Psoas muscle (tissue), 8 donors: Measurements from ENCODE around the gene ACTA1. TPM values are rescaled to one million over a fixed set of nuclear protein-coding genes. Genes with fewer than 3 reads are reported as not detected.

Source experiments
- ATAC-seq, 4 donors: fragments of 200-7000 bp; cut with Tn5 transposase; one replicate each; pipeline ENCODE4 v1.9.1; 2020; ENCODE audit warnings: moderate library complexity in 3 of 4, mild to moderate bottlenecking in 2 of 4
- DNase-seq, 2 donors: peaks; one replicate each; pipeline ENCODE4 v3.0.0-alpha.2; 2020
- H3K27ac ChIP-seq: fragments of 200-600 bp; one replicate; pipeline ENCODE4 v1.8.0; 2022
- H3K27me3 ChIP-seq, 3 donors: fragments of 200-600 bp in 1 of 3; one replicate each; pipeline versions ENCODE4 v1.6.1 to v1.8.0; 2013 to 2022; ENCODE audit warnings: low read length in 2 of 3, mild to moderate bottlenecking in 2 of 3, moderate library complexity in 1 of 3; ENCODE audit not compliant: insufficient read depth in 3 of 3
- H3K36me3 ChIP-seq, 2 donors: fragments of 200-600 bp in 1 of 2; one replicate each; pipeline versions ENCODE4 v1.6.1 to v1.8.0; 2013 to 2022; ENCODE audit warnings: low read depth in 1 of 2, mild to moderate bottlenecking in 1 of 2, moderate library complexity in 1 of 2; ENCODE audit not compliant: insufficient read depth in 1 of 2
- H3K4me1 ChIP-seq: fragments of 200-600 bp; one replicate; pipeline ENCODE4 v1.8.0; 2022
- H3K4me3 ChIP-seq: fragments of 200-600 bp; one replicate; pipeline ENCODE4 v1.8.0; 2022; ENCODE audit warnings: mild to moderate bottlenecking
- H3K9me3 ChIP-seq: fragments of 200-600 bp; one replicate; pipeline ENCODE4 v1.8.0; 2022
- WGBS, 3 donors: extraction: QIAGEN DNeasy Blood & Tissue Kit; methylation state at CpG; one replicate each; pipeline versions ENCODE4 v1.1.6 to v1.1.7; 2013; 5-methylcytosine and 5-hydroxymethylcytosine counted together
- intact Hi-C, 2 donors: fragments of 100-400 bp; cut with DNase I; formaldehyde crosslinking; loops; one replicate each; pipeline versions ENCODE4 v1.11.0 to v1.14.2; 2022
- polyA plus RNA-seq, 3 donors: library from polyadenylated mRNA; stranded (reverse); fragments of 200-250 nt; gene quantifications; one replicate each; pipeline ENCODE4 v1.2.3, GENCODE V29; 2013
- total RNA-seq, 4 donors: library from RNA; stranded (reverse); fragmentation: NEBNext Ultra II Directional in 2 of 4; extraction: Animal tissue kit (Norgen Biotek cat#: 25700) in 2 of 4; gene quantifications; one replicate each; pipeline versions ENCODE4 v1.2.1 to v1.2.4, GENCODE V29; 2021 to 2023
- TF ChIP-seq, protein P1 (sequence below): fragments of 200-600 bp; IDR thresholded peaks from one replicate; pipeline ENCODE4 v1.8.0; 2022; ENCODE audit warnings: antibody characterized with exemption
- donor health status: healthy with polysubstance abuse.
- donor health status: DM: no; HTN: no; CAD: no; lungs with moderate emphysema.
- donor health status: Bipolar disorder and iron deficiency.
- donor health status: healthy.
- donor health status: DM: yes; HTN: yes; CAD: no.
- donor health status: DM: no; HTN: no; CAD: no.
- donor health status: DM: no; HTN: no; CAD: no.
- donor health status: DM: yes; HTN: yes; CAD: no.

ACTA1 gene
- total and polyA plus RNA-seq, 7 donors, result 8,109 to 28,566 (median 17,090) TPM

DNA sequence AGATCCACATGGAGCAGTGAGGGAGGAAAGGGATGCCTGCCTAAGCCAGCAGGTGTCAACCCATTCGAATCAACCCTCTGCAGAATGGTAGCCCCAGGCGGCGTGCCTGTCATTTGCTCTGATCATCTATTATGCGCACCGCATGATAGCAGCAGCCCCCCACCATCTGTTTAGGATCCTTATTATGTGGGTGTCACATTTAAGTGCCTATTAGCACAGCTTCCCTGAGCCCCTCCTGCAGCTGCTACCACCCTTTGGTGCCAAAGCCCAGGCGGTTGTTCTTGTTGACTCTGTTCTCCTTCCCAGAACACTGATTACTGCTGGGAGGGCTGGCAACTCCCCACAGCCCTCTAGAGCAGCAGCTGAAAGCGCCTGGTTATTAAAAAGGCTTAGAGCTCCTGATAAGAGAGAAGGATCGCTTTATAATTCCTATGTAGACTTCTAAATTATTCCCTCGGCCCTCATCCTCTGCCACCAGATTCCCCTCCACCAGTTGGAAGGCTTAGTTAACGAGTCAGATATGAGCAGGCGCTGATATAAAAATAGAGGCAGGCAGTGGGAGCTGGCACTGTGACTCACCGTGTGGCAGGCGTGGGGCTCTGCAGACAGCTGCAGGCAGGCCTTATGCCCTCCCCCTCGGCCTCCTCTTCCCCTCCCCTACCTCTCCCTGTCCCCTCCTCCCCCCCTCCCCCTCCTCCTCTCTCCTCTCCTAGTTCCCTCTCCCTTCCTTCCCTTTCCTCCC lies 23.0 kb downstream of the ACTA1 start:
- Histone ChIP-seq H3K27ac (peak overlapping the region; percentile 95), H3K4me1 (peaks cover 47% of the 10 kb centered on the region), H3K4me3 (peak overlapping the region; percentile 51), H3K36me3 (no peaks in the 10 kb centered on the region), H3K9me3 (no peaks in the 10 kb centered on the region), H3K27me3 (peaks cover 0 to 4% (median 0%) of the 10 kb centered on the region in 3 donors)
- peak; percentile 75 to 80 (median 78) for ATAC-seq
- peak; percentile 81 to 94 for DNase-seq
- 5 to 13% (median 12%) methylated on average over 14 of the region's 14 CpGs for WGBS, 3 donors
- TF ChIP-seq, protein P1, sequence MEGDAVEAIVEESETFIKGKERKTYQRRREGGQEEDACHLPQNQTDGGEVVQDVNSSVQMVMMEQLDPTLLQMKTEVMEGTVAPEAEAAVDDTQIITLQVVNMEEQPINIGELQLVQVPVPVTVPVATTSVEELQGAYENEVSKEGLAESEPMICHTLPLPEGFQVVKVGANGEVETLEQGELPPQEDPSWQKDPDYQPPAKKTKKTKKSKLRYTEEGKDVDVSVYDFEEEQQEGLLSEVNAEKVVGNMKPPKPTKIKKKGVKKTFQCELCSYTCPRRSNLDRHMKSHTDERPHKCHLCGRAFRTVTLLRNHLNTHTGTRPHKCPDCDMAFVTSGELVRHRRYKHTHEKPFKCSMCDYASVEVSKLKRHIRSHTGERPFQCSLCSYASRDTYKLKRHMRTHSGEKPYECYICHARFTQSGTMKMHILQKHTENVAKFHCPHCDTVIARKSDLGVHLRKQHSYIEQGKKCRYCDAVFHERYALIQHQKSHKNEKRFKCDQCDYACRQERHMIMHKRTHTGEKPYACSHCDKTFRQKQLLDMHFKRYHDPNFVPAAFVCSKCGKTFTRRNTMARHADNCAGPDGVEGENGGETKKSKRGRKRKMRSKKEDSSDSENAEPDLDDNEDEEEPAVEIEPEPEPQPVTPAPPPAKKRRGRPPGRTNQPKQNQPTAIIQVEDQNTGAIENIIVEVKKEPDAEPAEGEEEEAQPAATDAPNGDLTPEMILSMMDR, result no peak
- intact Hi-C loops, result loop anchor here in 1 of 2 donors (1.0 kb wide), 1 partner anchor 24 kb away; no protein-coding TSS in a partner anchor

DNA sequence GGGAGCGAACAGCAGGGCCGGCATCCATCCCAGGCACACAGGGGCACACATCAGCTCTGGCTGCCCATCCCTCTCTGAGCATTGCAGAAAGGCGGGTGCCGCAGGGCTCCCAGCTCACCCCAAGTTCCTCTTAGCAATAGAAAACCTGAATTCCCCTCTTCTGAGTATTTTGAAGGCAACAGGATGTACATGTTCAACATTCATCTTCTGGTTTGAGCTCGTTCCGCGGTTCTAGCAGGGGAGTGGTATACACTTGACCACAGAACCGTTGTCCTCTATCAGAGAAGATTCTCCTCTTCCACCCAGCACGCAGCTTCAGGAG lies 23.6 kb downstream of the ACTA1 start:
- Histone ChIP-seq H3K36me3 (no peaks in the 10 kb centered on the region), H3K27me3 (peaks cover 0 to 4% (median 0%) of the 10 kb centered on the region in 3 donors), H3K4me3 (peak overlapping the region; percentile 51), H3K4me1 (peaks cover 47% of the 10 kb centered on the region), H3K27ac (peak overlapping the region; percentile 95), H3K9me3 (no peaks in the 10 kb centered on the region)
- WGBS, 3 donors, result 25 to 37% (median 25%) methylated on average over 9 of the region's 9 CpGs
- DNase-seq, result no peak
- TF ChIP-seq, protein P1, result no peak
- intact Hi-C loops, result loop anchor here in 1 of 2 donors (1.0 kb wide), 1 partner anchor 25 kb away; no protein-coding TSS in a partner anchor
- no peak for ATAC-seq

DNA sequence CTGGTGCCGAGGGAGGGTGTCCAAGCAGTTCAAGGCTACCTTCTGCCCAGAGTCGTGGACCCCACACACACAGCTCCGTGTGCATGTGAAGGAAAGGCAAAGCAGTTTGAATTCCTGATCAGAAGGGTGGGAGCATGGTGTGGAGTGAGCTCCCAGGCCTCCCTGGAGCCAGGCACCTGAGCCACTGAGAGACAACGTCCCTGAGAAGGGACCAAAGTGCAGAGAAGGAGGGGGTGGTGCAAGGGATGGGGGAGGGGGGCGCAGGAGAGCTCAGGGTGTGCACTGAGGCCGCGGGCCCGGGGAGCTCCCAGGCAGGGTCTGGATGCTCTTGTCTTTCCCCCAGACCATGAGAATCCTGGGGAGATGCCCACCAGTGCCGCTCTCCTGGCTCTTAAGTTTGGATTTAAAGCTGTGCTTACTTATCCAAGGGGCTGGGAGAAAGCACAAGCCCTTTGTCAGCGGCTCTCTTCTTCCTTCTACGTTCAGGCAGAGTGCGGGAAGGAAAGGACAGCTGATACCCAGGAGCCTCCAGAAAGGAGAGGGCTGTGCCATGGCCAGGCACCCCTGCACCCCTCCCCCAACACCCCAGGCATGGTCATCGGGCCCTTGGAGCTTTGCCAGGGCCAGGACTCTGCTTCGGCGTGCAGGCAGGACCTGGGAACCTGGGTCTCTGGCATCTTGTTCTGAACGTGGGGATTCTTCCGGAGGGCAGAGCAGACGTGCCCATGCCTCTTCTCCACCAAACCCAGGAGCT lies 24.1 kb downstream of the ACTA1 start:
- no peaks in the 10 kb centered on the region for H3K9me3 ChIP-seq
- peaks cover 47% of the 10 kb centered on the region for H3K4me1 ChIP-seq
- no peaks in the 10 kb centered on the region for H3K36me3 ChIP-seq
- ATAC-seq (peak; percentile 24 to 41 (median 32)), DNase-seq (peak; percentile 40 to 80)
- H3K27ac ChIP-seq, result peak overlapping the region; percentile 95
- intact Hi-C loops, result loop anchor here (1.0 to 5.0 kb wide), 3 partner anchors 26 to 37 kb away; no protein-coding TSS in a partner anchor
- H3K4me3 ChIP-seq, result peak overlapping the region; percentile 51
- TF ChIP-seq, protein P1, result no peak
- WGBS, 3 donors, result 12 to 19% (median 18%) methylated on average over 14 to 18 of the region's 18 CpGs
- H3K27me3 ChIP-seq, result peaks cover 0 to 4% (median 0%) of the 10 kb centered on the region in 3 donors

DNA sequence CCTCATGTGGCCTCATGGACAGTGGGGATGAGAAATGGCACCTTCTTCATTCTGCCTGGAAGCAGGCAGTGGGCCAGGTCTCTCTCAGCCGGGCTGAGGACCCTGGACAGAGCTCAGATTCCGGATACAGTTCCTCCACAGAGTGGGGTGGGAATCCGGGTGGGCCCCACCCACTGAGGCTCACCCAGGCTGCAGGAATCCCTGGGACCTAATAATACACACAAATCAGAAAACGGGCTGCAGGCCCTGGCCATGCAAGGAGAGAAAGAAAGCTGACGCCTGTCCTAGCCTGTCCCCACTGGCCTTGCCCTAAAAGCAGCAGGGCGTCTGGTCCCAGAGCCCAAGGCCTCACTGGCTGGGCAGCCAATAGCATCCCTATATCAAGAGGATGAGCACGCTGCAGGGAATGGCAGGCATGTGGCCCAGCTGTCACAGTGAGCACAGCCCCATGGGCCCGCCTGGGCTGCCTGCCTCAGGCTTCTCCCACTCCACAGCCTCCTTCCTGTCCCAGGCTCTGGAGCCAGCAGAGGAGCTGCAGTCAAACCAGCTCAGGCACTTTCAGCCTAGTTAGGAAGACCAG lies 25.3 kb downstream of the ACTA1 start:
- H3K4me3 ChIP-seq, result peak overlapping the region; percentile 64
- DNase-seq (peak; percentile 84 to 95), ATAC-seq (peak; percentile 85 to 89 (median 86))
- TF ChIP-seq, protein P1, result no peak
- no peaks in the 10 kb centered on the region for H3K9me3 ChIP-seq
- H3K27ac ChIP-seq, result peak overlapping the region; percentile 95
- peaks cover 0 to 4% (median 0%) of the 10 kb centered on the region in 3 donors for H3K27me3 ChIP-seq
- H3K4me1 ChIP-seq, result peaks cover 47% of the 10 kb centered on the region
- intact Hi-C loops, result loop anchor here in 1 of 2 donors (5.0 kb wide), 2 partner anchors 34 to 36 kb away; no protein-coding TSS in a partner anchor
- WGBS, 3 donors, result 11 to 17% (median 14%) methylated on average over 8 of the region's 8 CpGs
- no peaks in the 10 kb centered on the region for H3K36me3 ChIP-seq
